Measurements from ENCODE around the gene DBN1. TPM values are rescaled to one million over a fixed set of nuclear protein-coding genes. Genes with fewer than 3 reads are reported as not detected.

DBN1 gene
- total and polyA plus RNA-seq, 2 donors (not counting 1 experiment from before 2014, with no cell fraction given), result 96.4 to 138 TPM

DNA sequence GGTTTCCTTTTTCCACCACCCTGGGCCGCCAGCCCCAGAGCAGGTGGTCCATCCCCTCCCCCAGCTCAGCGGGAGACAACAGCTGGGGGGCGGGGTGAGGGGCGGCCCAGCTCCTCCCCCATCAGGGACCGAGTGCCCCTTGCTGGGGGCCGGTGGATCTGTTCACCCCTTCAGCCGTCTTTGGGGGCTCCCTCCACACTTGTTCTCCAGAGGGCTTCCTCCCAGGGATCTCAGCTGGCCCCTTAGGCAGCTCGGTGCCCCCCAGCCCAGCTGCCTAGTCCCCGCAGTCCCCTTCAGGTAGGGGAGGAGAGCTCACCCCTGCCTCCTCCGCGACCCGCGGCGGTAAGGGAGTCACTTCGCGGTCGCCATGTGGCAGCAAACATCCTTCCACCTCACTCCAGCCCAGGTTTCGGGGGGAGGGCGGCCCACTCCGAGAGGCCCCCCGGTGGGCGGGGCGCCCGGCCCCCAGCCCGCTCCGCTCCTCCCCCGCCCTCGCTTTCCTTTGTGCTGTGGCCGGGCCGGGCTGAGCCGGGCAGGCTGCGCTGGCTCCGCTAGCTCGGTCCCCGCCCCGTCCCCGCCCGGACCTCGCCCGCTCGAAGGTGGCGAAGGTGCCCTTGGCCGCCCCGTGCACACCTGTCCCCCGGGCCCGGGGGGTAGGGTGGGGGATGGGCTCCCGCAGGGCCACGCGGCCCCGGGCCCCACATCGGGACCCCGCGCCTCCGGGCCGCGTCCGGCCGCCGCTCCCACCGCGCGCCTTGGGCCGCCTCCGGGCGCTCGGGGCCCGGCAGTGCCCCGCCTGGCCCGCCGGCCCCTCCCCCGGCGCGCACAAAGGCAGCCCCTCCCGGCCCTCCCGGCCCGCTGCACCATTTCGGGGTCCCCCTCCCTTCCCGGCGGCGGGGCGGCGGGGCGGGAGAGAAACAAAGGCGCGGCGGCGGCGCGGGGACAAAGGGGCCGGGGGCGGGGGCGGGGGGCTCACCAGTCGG is 683 bp downstream of the DBN1 start:
- Histone ChIP-seq H3K27ac (ENCODE audit: insufficient read depth, low read length) (peak overlapping the region; percentile 82), H3K9ac (ENCODE audit: insufficient read depth, low read length) (peak overlapping the region; percentile 80), H3K4me2 (ENCODE audit: extremely low read depth, insufficient read depth, low read length) (peak overlapping the region; percentile 97), H2AFZ (ENCODE audit: low read length) (no peak overlapping the region), H4K20me1 (ENCODE audit: control insufficient read depth, extremely low read depth, insufficient read depth, low read length) (no peaks in the 10 kb centered on the region), H3K9me3 (ENCODE audit: control insufficient read depth, insufficient read depth, low read depth, low read length) (no peaks in the 10 kb centered on the region), H3K79me2 (ENCODE audit: control insufficient read depth, insufficient read depth, low read length) (peaks cover 42% of the 10 kb centered on the region), H3K27me3 (ENCODE audit: control insufficient read depth, insufficient read depth, low read length) (no peaks in the 10 kb centered on the region), H3K4me3 (replicated peaks in 1 of 4; ENCODE audit: control extremely low read depth in 1 of 4, insufficient read depth in 1 of 4, low read depth in 3 of 4, low read length in 4 of 4) (peak overlapping the region; percentile 75 to 84 (median 82)), H3K4me1 (ENCODE audit: control insufficient read depth, extremely low read depth, insufficient read depth, low read length) (peaks cover 44% of the 10 kb centered on the region), H3K36me3 (ENCODE audit: control insufficient read depth, insufficient read depth, low read length) (peaks cover 16% of the 10 kb centered on the region)
- DNase-seq (ENCODE audit: low read depth in 2 of 2), result peak in 1 of 2 donors; percentile 53
- TF ChIP-seq, protein P1, sequence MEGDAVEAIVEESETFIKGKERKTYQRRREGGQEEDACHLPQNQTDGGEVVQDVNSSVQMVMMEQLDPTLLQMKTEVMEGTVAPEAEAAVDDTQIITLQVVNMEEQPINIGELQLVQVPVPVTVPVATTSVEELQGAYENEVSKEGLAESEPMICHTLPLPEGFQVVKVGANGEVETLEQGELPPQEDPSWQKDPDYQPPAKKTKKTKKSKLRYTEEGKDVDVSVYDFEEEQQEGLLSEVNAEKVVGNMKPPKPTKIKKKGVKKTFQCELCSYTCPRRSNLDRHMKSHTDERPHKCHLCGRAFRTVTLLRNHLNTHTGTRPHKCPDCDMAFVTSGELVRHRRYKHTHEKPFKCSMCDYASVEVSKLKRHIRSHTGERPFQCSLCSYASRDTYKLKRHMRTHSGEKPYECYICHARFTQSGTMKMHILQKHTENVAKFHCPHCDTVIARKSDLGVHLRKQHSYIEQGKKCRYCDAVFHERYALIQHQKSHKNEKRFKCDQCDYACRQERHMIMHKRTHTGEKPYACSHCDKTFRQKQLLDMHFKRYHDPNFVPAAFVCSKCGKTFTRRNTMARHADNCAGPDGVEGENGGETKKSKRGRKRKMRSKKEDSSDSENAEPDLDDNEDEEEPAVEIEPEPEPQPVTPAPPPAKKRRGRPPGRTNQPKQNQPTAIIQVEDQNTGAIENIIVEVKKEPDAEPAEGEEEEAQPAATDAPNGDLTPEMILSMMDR (conservative IDR thresholded peaks at IDR 0.05 in 1 of 2, IDR thresholded peaks at IDR 0.05 in 1 of 2; ENCODE audit: low read depth in 1 of 2, low read length in 2 of 2), result no peak
- TF ChIP-seq EZH2 (IDR thresholded peaks at IDR 0.05; ENCODE audit: low read length, missing control alignments), result no peak

GRCh38 chr5:177471610-177472356 is 1.7 kb downstream of the DBN1 start:
- TF ChIP-seq EZH2 (IDR thresholded peaks at IDR 0.05; ENCODE audit: low read length, missing control alignments), result no peak
- TF ChIP-seq, protein P1 (conservative IDR thresholded peaks at IDR 0.05 in 1 of 2, IDR thresholded peaks at IDR 0.05 in 1 of 2; ENCODE audit: low read depth in 1 of 2, low read length in 2 of 2), result no peak
- no peaks in the 10 kb centered on the region for H4K20me1 ChIP-seq (ENCODE audit: control insufficient read depth, extremely low read depth, insufficient read depth, low read length)
- peak; percentile 68 to 73 for DNase-seq (ENCODE audit: low read depth in 2 of 2)
- H3K9ac ChIP-seq (ENCODE audit: insufficient read depth, low read length), result peak overlapping the region; percentile 80
- no peaks in the 10 kb centered on the region for H3K9me3 ChIP-seq (ENCODE audit: control insufficient read depth, insufficient read depth, low read depth, low read length)
- H3K36me3 ChIP-seq (ENCODE audit: control insufficient read depth, insufficient read depth, low read length), result peaks cover 26% of the 10 kb centered on the region
- peak overlapping the region; percentile 97 for H3K4me2 ChIP-seq (ENCODE audit: extremely low read depth, insufficient read depth, low read length)
- H3K27ac ChIP-seq (ENCODE audit: insufficient read depth, low read length), result peak overlapping the region; percentile 82
- peaks cover 44% of the 10 kb centered on the region for H3K4me1 ChIP-seq (ENCODE audit: control insufficient read depth, extremely low read depth, insufficient read depth, low read length)
- peak overlapping the region; percentile 75 to 84 (median 82) for H3K4me3 ChIP-seq (replicated peaks in 1 of 4; ENCODE audit: control extremely low read depth in 1 of 4, insufficient read depth in 1 of 4, low read depth in 3 of 4, low read length in 4 of 4)
- no peaks in the 10 kb centered on the region for H3K27me3 ChIP-seq (ENCODE audit: control insufficient read depth, insufficient read depth, low read length)
- no peak overlapping the region for H2AFZ ChIP-seq (ENCODE audit: low read length)
- H3K79me2 ChIP-seq (ENCODE audit: control insufficient read depth, insufficient read depth, low read length), result peaks cover 42% of the 10 kb centered on the region

Measured in fibroblast of lung (primary cell).